ENCODE data around the gene CDC14B.

Gene CDC14B

DNA sequence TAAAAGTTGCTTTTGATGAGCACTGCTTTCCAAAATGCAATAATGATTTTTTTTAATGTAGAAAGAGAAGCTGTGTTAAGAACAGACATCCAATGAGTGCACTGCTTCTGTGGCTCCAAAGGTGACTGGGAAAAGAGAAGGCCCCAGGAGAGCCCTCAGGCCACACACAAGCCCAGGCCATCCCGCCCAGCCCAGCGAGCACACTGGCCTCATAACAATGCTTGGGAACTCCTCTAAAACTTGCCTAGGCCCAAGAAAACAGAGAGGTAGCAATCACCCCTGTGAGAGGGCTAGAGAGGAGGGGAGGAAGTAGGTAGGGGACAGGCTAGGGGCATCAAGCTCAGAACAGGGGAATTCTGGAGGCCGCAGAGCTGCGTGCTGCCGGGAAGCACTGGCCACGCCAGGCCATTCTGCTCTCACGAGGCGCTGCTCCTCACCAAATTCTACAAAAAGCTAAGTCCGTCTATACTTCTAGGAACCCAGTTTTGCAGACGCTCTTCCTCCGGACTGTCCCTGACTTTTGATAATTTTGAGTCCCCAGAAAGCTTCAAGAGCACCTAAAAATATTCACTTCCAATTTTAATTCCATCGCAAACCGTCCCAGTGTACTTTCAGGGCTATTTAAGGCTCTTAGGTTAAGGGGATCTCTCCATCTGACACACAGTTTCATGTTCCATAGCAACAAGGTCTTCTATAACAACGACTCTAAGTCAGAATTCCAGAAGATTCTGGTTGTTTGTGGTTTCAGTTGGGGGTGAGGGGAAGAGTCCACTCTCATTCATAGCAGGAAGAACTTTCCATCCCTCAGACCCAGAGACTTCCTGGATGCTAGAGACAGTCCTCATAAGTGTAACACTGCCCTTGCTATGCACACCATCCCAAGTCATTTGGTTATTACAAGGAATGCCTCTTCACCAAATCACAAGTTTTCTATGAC, 118.7 kb downstream of the CDC14B start:
- no peak for DNase-seq

DNA sequence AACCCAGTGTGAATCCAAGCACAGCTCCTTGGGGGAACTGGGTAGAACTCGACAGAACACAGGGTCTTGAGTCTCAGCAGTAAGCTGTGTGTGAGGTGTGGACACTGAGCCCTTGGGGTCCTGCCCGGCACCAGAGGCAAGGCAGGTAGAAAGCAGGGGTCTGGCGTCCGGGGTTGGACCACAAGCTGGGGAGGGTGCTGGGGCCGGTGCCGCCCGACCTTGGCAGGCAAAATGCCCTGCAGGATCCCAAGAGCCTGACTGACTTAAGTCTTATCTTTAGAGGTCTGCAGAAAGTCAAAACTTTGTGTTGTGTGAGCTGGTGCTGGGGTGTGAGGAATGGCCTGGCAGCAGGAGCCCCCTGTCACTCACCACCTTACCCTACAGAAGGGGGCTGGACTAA, 120.4 kb downstream of the CDC14B start:
- DNase-seq = no peak

DNA sequence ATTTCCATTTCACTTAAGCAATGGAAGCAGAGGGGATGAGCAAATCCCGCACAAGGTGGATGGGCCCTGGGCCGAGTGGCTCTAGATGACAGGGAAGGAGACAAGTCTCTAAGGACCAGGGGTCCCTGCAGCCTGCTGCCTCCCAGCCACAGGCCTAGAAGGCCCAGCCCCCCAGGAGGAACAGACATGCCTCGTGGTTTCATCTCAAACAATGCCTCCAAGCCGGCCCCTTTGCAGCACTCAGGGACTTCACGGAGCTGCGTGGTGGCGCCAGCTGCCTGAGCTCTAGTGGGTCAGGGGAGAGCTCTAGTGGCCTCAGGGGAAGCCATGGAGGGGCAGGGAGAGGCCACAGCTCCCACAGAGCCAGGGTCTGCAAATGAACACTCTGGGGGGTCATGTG, 120.8 kb downstream of the CDC14B start:
- no peak for DNase-seq

DNA sequence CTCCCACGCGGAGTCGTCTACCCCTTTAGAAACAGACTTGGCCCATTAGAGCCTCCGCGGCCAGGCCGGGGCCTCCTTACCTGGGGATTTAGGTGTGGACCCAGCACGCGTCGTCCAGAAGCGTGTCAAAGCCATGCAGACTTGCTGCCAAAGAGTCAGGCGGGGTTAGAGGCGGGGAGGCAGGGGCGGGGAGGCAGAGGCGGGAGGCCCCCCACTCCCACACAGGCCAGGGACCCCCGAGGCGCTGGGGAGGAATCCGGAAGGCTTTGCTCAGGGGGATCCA, 122.6 kb downstream of the CDC14B start:
- DNase-seq = no peak

DNA sequence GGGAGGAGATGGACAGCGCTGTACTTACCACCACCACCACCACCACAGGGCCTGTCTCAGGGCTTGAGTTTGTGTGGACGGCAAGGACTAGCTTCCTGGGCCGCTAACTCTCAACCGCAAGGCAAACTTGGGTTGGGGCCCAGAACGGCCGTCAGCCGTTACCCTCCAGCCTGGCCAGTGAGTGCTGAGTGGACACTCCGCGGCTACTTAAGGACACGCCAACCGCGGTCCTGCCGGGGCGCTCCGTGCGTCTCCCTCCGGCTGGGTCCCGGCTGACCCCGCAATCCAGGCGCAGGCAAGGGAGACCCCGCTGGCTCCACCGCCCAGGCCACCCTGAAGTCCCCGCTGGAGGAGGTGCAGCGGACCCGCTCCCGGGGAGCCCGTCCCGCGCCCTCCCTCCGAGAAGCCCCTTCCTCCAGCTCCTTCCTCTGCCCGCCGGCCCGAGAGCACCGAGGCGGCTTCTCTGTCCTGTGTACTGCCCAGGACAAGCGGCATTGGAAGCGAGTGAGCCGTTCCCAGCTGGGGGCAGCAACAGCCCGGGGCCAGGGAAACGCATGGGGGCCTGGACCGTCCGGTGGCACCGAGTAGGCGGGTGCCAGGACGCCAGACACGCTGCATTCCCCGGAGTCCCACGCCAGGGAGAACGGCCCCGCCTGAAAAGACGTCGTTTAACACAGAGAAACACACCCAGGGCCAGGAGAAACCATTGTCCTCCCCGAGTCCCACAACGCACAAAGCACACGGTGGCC, 123.1 kb downstream of the CDC14B start:
- DNase-seq = no peak

GRCh38 chr9:96495341-96495740, 124.3 kb downstream of the CDC14B start:
- DNase-seq = no peak

DNA sequence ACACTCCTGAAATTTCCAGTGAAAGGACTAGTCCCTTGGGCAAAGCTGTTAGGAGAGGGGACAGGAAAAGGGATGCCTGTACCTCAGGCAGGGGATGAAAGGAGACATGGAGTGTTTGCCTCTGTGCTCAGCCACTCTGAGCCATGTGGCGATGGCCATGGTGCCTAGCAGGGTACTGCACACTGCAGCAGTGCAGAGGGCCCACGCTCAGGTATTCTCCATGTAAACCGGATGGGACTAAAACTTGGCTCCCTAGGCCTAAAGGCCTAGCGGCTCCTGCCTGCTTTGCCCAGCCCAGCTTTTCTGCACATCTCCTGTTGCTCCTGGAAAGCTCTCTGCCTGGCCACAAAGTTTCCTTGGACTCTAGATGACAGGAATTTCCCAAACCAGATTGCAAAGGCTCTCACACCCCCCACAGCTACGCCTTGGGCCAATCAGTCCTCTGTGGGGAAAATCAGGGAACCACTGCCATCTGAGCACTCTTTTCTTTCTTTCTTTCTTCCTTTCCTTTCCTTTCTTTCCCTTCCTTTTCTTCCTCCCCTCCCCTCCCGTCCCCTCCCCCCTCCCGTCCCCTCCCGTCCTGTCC, 125.3 kb downstream of the CDC14B start:
- DNase-seq = no peak

DNA sequence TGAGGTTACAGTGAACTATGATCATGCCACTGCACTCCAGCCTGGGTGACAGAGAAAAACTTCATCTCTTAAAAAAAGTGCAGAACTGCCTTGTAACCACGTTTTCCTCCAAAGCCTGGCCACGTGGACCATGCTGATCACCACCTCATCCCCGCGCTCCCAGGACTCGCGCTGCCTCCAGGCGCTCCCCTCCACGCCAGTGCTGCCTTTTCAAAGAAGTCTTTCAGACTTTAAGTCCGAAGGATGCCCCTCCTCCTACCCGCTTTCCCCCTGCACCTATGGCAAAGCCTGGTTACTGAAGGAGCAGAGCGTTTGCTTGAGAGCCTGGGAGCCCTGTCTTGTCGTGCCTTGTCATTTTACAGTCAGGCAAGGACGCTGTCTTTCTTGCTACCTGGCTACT, 125.9 kb downstream of the CDC14B start:
- no peak for DNase-seq

DNA sequence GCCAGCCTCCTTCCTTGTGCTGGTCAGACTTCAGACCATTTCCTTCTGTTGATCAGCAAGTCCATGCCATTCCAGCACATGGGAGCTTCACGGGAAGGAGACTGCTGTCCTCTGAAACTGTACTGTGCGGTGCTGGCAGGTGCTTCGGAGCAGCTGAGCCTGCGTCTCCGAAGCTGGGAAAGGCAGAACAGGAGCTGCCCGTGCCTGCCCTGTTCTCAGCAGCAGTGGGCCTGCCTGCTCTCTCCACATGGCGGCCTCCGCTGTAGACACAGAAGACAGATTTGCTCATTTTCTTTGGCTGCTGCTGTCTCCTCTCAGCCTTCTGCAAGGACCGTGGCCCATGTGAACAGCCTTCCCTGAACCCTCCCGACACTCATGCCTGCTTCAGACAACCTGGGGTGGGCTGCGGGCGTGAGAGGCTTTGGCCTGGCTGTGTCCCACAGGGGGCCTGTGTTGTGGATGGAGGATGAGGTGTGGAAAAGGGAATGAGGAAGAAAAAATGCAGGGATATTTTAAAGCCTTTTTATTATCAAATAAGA, 126.6 kb downstream of the CDC14B start:
- DNase-seq = no peak

DNA sequence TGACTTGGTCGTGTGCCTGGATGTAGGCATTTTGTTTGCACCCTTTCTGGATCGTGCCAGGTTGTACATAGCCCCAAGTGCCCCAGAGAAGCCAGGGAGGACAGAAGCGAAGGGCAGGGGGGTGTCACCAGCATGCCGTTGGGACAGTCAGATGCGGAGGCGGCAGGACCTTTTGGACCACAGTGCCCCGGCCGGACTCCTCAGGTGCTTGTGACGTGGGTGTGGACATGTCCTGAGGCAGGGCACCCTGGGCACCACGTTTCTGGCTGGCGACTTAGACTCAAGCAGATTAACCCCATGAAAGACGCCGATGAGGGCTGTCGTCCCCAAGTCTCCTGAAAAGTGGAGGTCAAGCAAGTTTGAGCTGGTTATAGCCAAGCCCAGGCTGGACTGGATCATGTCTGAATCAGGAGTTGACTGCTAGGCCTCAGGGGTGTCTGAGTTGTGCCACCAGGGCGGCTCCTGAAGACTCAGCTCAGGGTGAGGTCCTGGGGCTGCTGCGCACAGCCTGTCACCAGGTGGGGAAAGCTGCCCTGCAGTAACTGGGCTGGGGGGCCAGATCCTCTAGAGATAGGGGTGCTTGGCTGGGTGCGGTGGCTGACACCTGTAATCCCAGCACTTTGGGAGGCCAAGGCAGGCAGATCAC, 127.6 kb downstream of the CDC14B start:
- DNase-seq = no peak

GRCh38 chr9:96491079-96491879, 128.4 kb downstream of the CDC14B start:
- peak in 1 of 2 experiments; percentile 10 for DNase-seq

DNA sequence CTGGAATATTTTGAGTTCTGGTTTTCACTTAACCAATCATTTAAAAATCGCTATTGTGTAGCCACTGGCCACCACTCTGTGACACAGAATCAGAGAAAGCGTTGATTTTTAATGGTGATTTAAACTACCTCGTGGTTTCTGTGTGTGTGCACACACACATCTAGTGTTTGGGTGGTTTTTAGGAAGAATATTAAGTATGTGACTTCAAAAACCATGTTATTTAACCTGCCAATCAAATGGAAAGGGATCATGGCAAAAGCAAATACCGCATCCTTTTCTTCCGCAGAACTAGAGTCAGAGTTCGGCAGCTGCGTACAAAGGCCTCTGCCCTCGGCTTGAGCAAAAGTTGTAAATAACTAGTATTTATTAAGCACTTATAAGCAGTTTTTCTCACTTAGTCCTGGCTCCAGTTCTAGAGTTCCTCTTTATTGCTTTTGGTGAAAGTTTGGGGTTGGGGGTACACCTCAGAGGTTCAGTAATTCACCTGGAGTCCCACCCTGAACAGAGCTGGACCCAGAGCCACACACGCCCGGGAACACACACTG, 129.0 kb downstream of the CDC14B start:
- no peak for DNase-seq

DNA sequence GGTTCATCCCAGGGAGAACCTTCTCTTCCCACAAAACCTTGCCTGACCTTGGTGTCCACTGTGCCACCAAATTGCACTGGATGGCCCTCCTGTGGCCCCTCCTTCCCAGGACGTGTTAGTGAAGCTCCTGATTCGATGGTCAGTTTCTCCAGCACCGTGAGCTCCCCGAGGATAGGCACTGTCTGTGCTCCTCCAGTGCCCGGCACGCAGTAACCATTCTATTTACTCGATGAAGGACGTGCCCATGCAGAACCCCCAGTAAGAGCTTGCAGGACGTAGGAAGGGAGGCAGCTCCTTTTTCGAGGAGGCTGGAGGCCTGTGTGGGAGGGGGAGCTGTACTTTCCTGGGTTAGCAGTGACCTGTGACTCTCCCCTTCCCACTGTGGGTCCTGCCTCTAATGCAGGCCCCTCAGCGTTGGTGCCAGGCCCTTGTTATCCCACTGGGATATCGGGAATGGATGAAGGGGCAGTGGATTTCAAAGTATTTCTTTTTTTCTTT, 130.1 kb downstream of the CDC14B start:
- DNase-seq = no peak

DNA sequence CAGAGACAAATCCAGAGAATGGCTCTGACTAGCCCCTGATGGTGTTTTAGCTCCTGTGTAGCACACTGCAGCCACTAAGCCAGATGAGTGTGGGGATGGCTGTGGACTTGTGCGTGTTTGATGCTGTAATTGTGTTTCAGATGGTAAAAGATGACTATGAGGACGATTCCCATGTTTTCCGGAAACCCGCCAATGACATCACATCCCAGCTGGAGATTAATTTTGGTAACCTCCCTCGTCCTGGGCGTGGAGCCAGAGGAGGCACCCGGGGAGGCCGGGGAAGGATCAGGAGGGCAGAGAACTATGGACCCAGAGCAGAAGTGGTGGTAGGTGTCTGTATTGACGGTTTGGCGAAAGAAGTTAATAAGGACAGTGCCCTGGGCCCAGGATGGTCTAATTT, 131.7 kb downstream of the CDC14B start:
- no peak for DNase-seq

DNA sequence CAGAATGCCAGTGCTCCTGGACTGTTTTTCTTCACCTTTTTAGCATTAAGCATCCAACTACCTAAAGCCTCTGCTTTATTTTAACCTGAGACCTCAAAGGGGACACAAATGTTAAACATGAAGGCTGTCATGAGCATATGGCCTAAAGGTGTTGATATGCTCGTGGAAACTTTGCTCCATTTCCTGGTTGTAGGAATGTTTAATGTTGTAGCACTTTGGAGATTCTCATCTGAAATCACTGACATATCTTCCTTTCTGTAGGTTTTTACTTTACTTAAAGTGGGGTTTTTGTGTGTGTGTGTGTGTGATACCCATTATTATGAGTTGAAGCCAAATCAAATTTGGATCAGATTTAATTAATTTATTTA, 132.6 kb downstream of the CDC14B start:
- no peak for DNase-seq

- DNase-seq = no peak
Measured at GRCh38 chr9:96486386-96487028, 133.1 kb downstream of the CDC14B start.

DNA sequence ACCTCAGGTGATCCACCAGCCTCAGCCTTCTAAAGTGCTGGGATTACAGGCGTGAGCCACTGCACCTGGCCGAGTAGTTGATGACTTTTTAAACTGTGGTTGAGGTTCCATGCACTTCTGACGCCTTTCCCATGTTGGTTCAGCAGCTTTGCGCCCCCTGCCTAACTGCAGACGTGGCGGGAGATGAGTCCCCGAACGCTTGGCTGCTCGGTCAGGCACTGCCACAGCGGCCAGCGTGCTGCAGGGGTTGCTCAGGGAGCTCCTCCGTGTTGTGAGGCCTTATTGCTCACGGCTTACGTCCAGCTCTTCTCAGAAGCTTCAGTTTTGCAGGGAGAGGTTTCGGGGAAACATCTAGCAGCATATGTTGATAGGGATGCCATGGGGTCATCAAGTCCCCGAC, 134.4 kb downstream of the CDC14B start:
- no peak for DNase-seq

- DNase-seq = no peak
Measured at GRCh38 chr9:96484521-96484931, 135.1 kb downstream of the CDC14B start.

GRCh38 chr9:96483733-96484390, 135.8 kb downstream of the CDC14B start:
- no peak for DNase-seq

DNA sequence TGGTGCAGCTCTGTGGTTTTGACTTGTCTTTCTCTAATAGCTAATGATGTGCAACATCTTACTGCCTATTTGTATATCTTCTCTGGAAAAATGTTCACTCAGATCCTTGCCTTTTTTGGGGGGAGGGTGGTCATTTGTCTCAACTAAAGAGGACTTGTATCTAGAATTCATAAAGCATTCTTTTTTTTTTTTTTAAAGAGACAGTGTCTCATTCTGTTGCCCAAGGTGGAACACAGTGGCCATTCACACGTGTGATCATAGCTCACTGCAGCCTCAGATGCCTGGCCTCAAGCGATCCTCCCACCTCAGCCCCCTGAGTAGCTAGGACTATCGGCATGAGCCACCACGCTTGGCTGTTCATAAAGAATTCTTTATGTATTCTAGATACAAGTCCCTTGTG, 136.4 kb downstream of the CDC14B start:
- DNase-seq = no peak

DNA sequence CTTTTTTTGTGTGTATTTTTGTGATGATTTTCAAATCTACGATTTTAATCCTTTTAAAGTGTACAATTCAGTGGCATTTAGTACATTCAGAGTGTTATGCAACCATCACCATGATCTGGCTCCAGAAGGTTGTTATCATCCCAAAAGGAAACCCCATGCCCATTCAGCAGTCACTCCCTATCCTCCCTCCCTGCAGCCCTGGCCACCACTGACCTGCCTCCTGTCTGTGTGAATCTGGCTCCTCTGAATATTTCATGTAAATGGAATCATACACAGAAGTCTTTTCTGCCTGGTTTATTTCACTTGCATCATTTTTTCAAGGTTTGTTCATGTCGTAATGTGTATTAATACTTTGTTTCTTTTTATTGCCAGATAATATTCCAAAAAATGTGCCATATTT, 137.2 kb downstream of the CDC14B start:
- no peak for DNase-seq

Data from stimulated activated CD4-positive, alpha-beta T cell treated with anti-CD3 and anti-CD28 coated beads, Interleukin-4, amount 100 ng/mL, for 4 hours (primary cell).